Lower lobe of right lung (tissue), 2 donors: ENCODE data around the gene LDLRAD4. TPM values are rescaled to one million over a fixed set of nuclear protein-coding genes. Genes with fewer than 3 reads are reported as not detected.

Experiments
- ATAC-seq, 2 donors: fragments of 200-7000 bp; cut with Tn5 transposase; one replicate each; pipeline ENCODE4 v1.9.1; 2020 to 2022; ENCODE audit warnings: mild to moderate bottlenecking in 2 of 2, moderate library complexity in 2 of 2
- DNase-seq: peaks from one replicate; pipeline ENCODE4 v3.0.0-alpha.2; 2020
- H3K27ac ChIP-seq: fragments of 200-600 bp; one replicate; pipeline ENCODE4 v1.8.0; 2022
- H3K27me3 ChIP-seq: fragments of 200-600 bp; one replicate; pipeline ENCODE4 v1.8.0; 2022; ENCODE audit warnings: low read depth
- H3K36me3 ChIP-seq: fragments of 200-600 bp; one replicate; pipeline ENCODE4 v1.8.0; 2022; ENCODE audit warnings: mild to moderate bottlenecking
- H3K4me1 ChIP-seq: fragments of 200-600 bp; one replicate; pipeline ENCODE4 v1.8.0; 2022
- H3K4me3 ChIP-seq: fragments of 200-600 bp; one replicate; pipeline ENCODE4 v1.8.0; 2022; ENCODE audit warnings: mild to moderate bottlenecking
- H3K9me3 ChIP-seq: fragments of 200-600 bp; one replicate; pipeline ENCODE4 v1.8.0; 2022
- CTCF ChIP-seq: fragments of 200-600 bp; IDR thresholded peaks from one replicate; pipeline ENCODE4 v1.8.0; 2022; ENCODE audit warnings: antibody characterized with exemption, mild to moderate bottlenecking
- intact Hi-C: fragments of 100-400 bp; cut with DNase I; formaldehyde crosslinking; loops from one replicate; pipeline ENCODE4 v1.11.0; 2022
- total RNA-seq: library from RNA; stranded (reverse); fragmentation: NEBNext Ultra II Directional; extraction: Animal tissue kit (Norgen Biotek cat#: 25700); gene quantifications from one replicate; pipeline ENCODE4 v1.2.1, GENCODE V29; 2021
- donor health status: DM: no; HTN: yes; CAD: no; lungs with severe emphysema.

Gene LDLRAD4
- total RNA-seq, 1 donor from 2014 or later, result 24.6 TPM

GRCh38 chr18:13286456-13287125, 68.0 kb downstream of the LDLRAD4 start:
- Histone ChIP-seq H3K4me1 (no peaks in the 10 kb centered on the region), H3K9me3 (no peaks in the 10 kb centered on the region), H3K4me3 (no peak overlapping the region), H3K27ac (no peak overlapping the region), H3K27me3 (no peaks in the 10 kb centered on the region), H3K36me3 (no peaks in the 10 kb centered on the region)
- TF ChIP-seq CTCF, result no peak
- DNase-seq (no peak), ATAC-seq (no peak)
- intact Hi-C loops, result no loop called here

- intact Hi-C loops, result no loop called here
- no peaks in the 10 kb centered on the region for H3K4me1 ChIP-seq
These were observed 68.8 kb downstream of the LDLRAD4 start for GRCh38 chr18:13287372-13287771.

DNA sequence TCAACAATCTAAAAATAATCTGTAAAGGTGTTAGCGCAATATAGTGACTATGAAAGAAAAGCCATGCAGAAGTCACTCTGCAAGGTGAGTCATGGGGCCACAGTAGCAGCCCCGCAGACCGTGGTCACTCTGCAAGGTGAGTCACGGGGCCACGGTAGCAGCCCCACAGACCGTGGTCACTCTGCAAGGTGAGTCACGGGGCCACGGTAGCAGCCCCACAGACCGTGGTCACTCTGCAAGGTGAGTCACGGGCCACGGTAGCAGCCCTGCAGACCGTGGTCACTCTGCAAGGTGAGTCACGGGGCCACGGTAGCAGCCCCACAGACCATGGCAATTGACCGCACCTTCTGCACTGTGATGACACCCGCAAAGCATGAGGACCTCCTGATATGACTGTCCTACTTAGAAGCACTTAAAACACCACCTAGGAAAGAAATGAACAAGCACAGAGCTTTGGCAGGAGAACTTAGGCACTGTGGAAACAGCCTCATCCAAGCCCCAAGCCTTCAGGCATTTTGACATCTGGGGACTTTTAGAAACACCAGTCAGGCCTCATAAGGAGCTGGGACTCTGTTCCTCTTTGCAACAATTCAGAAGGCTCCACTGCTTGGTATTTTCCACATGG, 70.1 kb downstream of the LDLRAD4 start:
- Histone ChIP-seq H3K9me3 (no peaks in the 10 kb centered on the region), H3K4me3 (no peak overlapping the region), H3K27me3 (no peaks in the 10 kb centered on the region), H3K4me1 (no peaks in the 10 kb centered on the region), H3K27ac (no peak overlapping the region), H3K36me3 (no peaks in the 10 kb centered on the region)
- DNase-seq (no peak), ATAC-seq (no peak)
- no peak for TF ChIP-seq CTCF
- intact Hi-C loops, result no loop called here

More at GRCh38 chr18:13287372-13287771, 68.8 kb downstream of the LDLRAD4 start:
- H3K9me3 ChIP-seq, result no peaks in the 10 kb centered on the region
- H3K27ac ChIP-seq, result no peak overlapping the region
- H3K36me3 ChIP-seq, result no peaks in the 10 kb centered on the region
- no peak for ATAC-seq
- TF ChIP-seq CTCF, result no peak
- DNase-seq, result no peak
- H3K27me3 ChIP-seq, result no peaks in the 10 kb centered on the region
- no peak overlapping the region for H3K4me3 ChIP-seq

DNA sequence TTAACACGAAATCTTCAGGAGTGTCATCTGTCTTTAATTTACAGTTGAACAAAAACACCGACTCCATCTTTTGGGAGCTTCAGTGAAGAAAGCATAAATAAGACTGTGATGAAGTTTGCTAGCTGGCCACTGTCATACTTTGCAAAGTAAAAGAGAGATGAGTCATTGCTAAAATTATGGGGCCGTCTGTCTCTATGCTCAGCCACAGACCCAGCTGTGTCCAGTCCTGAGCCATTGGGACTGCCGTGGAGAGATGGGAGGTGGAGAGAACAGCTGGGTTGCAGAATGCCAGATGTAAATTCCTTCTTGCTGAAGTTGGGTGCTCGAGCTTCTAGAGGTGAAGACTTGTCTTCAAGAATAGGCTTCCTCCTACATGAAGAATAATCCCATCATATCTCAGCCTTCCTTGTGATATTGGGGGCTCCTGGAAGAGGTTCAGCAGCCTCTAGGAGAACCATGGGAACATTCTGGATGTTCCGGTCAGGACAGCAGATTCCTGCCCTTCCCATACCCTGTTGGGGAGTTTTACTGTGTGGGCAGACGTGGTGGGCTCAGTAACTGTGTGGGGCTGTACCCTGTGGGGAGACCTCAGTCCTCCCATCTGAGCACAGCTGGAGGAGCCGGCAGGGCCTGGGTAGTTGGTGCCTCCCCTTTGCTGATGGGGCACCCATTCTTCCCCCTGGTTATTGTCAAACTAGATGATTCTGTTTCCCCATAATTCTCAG, 71.1 kb downstream of the LDLRAD4 start:
- peak in 1 of 2 donors; percentile 37 for ATAC-seq
- DNase-seq, result no peak

GRCh38 chr18:13290856-13291271, 72.3 kb downstream of the LDLRAD4 start:
- no peaks in the 10 kb centered on the region for H3K9me3 ChIP-seq
- peak in 1 of 2 donors; percentile 46 for ATAC-seq
- no peaks in the 10 kb centered on the region for H3K36me3 ChIP-seq
- H3K4me1 ChIP-seq, result no peaks in the 10 kb centered on the region
- no peak overlapping the region for H3K27ac ChIP-seq
- intact Hi-C loops, result no loop called here
- no peak overlapping the region for H3K4me3 ChIP-seq
- TF ChIP-seq CTCF, result no peak
- no peaks in the 10 kb centered on the region for H3K27me3 ChIP-seq
- no peak for DNase-seq

More for the DNA sequence above, 71.1 kb downstream of the LDLRAD4 start:
- Histone ChIP-seq H3K9me3 (no peaks in the 10 kb centered on the region), H3K4me3 (no peak overlapping the region), H3K36me3 (no peaks in the 10 kb centered on the region), H3K27ac (no peak overlapping the region), H3K4me1 (no peaks in the 10 kb centered on the region), H3K27me3 (no peaks in the 10 kb centered on the region)
- TF ChIP-seq CTCF, result no peak
- intact Hi-C loops, result no loop called here
